Coronary artery (tissue), 2 donors: ENCODE data around the gene STK35.

Experiments used
- DNase-seq: peaks from one replicate; pipeline ENCODE4 v3.0.0-alpha.2; 2017; ENCODE audit warnings: low spot score
- H3K27ac ChIP-seq, 2 donors: fragments of 200-600 bp; sonication (generic); one replicate each; pipeline ENCODE4 v1.5.1; 2016 to 2019
- H3K4me3 ChIP-seq: fragments of 200-600 bp; sonication (generic); 2 replicates; pipeline ENCODE4 v1.5.1; 2016; ENCODE audit warnings: mild to moderate bottlenecking, moderate library complexity
- TF ChIP-seq, protein P1 (sequence below): fragments of 200-600 bp; sonication (generic); IDR thresholded peaks from one replicate; pipeline ENCODE4 v1.5.1; 2019; ENCODE audit warnings: antibody characterized with exemption

STK35 gene

DNA sequence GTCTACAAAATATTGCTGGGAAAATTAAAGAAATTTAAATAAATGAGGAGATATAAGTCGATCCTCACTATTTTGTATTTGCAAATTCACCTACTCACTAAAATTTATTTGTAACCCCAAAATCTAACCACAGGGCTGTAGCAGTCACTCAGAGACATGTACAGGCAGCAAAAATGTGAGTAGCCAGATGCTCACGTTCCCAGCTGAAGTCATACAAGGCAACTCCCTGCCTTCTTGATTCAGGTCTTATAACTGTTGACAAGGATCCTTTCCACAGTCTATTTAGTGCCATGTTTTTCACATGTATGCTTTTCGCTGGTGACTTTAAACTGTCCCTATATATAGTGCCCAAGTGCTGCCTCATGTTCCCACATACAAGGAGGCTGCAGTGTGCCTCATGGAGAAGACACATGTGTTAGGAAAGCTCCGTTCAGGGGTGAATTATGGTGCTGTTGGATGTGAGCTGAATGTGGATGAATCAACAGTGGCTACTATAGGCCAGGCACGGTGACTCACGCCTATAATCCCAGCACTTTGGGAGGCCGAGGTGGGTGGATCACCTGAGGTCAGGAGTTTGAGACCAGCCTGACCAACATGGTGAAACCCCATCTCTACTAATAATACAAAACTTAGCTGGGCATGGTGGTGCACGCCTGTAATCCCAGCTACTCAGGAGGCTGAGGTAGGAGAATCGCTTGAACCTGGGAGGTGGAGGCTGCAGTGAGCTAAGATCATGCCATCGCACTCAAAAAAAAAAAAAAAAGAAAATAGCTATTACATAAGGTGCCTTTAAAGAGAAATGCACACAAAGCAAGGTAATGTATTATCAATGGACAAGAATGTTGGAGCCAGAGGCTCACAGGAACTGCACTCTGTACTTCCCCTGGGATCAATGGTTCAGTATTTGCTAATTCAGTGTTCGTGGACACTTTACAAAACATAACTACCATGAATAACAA is 55.3 kb downstream of the STK35 start:
- DNase-seq = no peak
- TF ChIP-seq, protein P1, sequence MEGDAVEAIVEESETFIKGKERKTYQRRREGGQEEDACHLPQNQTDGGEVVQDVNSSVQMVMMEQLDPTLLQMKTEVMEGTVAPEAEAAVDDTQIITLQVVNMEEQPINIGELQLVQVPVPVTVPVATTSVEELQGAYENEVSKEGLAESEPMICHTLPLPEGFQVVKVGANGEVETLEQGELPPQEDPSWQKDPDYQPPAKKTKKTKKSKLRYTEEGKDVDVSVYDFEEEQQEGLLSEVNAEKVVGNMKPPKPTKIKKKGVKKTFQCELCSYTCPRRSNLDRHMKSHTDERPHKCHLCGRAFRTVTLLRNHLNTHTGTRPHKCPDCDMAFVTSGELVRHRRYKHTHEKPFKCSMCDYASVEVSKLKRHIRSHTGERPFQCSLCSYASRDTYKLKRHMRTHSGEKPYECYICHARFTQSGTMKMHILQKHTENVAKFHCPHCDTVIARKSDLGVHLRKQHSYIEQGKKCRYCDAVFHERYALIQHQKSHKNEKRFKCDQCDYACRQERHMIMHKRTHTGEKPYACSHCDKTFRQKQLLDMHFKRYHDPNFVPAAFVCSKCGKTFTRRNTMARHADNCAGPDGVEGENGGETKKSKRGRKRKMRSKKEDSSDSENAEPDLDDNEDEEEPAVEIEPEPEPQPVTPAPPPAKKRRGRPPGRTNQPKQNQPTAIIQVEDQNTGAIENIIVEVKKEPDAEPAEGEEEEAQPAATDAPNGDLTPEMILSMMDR = no peak
- no peak overlapping the region for H3K27ac ChIP-seq
- H3K4me3 ChIP-seq = no peak overlapping the region

DNA sequence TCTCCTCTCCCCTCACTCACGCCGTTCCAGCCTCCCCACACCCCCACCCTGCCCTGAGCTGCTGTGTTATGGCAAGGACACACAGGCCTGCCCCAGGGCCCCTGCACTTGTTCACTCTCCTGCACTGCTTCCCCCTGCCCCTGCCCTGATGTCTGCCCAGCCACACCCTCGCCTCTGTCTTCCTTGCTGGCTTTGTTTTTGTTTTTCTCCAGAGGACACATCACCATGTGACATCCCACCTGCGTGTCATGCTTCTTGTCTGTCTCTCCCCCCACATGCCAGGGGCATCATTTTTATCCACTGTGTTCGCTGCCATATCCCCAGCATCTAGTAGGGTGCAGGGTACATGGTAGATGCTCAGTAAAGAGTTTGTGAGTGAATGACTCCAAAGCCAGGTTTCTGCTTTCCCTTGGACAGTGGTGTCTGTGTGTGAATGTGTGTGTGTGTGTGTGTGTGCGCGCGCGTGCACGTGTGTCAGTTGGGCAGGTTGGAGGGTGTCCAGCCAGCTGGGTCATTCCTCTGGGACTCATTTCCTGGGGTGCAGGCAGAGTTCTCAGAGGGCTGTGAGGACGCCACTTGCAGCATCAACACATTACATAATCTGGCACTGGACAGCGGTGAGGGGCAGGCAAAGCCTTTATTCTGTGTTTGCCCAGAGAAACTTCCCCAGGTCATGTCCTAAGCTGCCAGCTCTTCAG is 60.6 kb downstream of the STK35 start:
- TF ChIP-seq, protein P1 = no peak
- H3K4me3 ChIP-seq = no peak overlapping the region
- no peak overlapping the region for H3K27ac ChIP-seq
- peak; percentile 55 for DNase-seq

DNA sequence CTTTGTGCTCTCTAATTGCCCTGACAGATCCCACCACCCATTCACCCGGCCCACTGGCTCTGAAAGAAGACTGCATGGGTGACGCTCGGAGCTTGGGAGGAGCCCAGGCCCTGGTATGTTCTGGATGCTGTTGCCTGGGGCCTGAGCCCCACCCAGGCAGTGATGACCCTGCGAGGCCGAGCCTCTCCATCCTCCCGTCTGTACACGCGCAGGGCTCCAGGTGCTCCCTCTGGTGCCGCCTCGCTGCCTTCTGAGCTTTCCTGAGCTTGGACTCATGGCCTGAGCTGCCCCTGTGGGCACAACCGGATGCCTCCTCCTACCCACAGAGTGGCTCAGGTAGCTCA is 61.2 kb downstream of the STK35 start:
- H3K27ac ChIP-seq = no peak overlapping the region
- TF ChIP-seq, protein P1 = no peak
- no peak overlapping the region for H3K4me3 ChIP-seq
- peak; percentile 68 for DNase-seq

DNA sequence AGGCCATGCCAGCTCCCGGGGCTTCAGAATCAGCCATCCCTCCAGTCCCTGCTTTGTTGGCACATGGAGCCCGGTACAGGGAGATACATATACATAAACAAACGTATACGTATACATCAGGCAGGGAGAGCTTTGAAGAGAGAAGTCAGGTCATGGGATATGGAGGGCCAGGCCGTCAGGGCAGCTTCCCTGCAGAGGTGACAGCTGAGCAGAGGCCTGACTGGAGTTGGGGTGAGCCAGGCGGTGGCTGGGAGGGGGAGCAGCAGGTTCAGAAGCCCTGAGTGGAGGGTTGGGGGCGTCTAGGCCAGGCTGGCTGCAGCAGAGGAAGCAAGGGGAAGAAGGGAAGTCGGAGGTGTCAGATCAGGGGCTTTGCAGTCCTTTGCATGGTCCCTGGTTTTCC is 61.7 kb downstream of the STK35 start:
- Histone ChIP-seq H3K4me3 (no peak overlapping the region), H3K27ac (no peak overlapping the region)
- peak; percentile 66 for DNase-seq
- TF ChIP-seq, protein P1 = no peak

DNA sequence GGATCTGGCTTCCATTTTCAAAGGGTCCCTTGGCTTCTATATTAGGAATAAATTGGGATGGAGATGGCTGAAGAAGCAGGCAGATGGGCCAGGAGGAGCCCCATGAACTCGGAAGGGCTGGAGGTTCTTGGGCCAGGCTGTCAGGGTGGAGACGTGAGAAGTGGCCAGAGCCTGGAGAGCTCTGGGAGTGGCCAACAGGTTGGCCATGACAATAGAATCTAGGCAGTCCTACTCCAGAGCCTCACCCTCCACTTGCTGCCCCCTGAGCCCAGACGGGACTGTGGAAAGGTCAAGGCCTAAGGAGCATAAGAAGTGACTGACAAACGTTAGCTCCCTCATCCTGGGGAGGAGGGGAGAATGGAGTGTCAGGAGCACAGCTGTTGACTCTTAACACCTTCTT is 62.1 kb downstream of the STK35 start:
- Histone ChIP-seq H3K27ac (no peak overlapping the region), H3K4me3 (no peak overlapping the region)
- TF ChIP-seq, protein P1 = no peak
- peak; percentile 59 for DNase-seq

DNA sequence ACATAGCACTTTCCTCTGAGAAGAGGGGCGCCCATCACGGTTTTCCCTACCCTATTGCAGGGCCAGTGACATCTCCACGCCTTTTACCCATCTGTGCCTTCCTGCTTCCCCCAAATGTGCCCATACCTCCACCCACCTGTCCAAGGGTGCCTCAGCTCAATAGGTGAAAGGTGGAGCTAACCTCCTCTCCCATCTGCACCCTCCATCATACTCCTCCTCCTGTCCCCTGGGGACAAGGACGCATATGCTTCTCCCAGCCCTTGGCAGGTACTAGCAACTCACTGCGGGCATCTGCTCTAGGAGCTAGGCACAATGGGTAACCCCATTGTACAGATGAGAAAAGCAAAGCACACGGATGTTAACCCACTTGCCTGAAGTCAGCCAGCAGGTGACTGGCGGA is 62.8 kb downstream of the STK35 start:
- DNase-seq = no peak
- TF ChIP-seq, protein P1 = no peak
- no peak overlapping the region for H3K4me3 ChIP-seq
- no peak overlapping the region for H3K27ac ChIP-seq

DNA sequence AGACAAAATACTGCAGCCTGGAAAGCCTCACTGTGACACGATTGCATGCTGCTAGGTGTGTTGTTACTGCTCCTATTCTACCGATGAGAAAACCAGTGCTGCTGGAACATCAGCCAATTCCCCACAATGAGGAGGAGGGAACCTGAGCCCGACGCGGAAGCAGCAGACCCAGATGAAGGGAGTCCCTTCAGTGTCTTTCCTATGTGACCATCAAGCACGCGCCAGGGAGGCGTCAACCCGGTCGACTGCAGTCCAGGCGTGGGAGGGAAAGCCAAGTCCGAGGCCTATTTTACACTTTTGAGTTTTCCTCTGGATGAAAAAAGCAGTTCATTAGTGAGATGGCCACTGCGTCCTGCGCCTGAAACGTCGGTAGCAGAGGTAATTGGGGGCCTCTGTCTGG is 63.3 kb downstream of the STK35 start:
- Histone ChIP-seq H3K27ac (no peak overlapping the region), H3K4me3 (no peak overlapping the region)
- no peak for DNase-seq
- TF ChIP-seq, protein P1 = no peak
